Stomach (tissue), 4 donors: Measurements from ENCODE around the gene SPATA33.

Experiments
- CTCF ChIP-seq, 7 experiments: fragments of 450-650 bp in 4 of 7; fragments of 200-600 bp in 3 of 7; sonication (generic) in 3 of 7; IDR thresholded peaks; one replicate each; pipeline ENCODE4 v1.5.1; 2016 to 2019; ENCODE audit warnings: antibody characterized with exemption in 7 of 7, control low read depth in 2 of 7, mild to moderate bottlenecking in 1 of 7
- POLR2A ChIP-seq, 4 donors: fragments of 450-650 bp; IDR thresholded peaks; one replicate each; pipeline ENCODE4 v1.6.1; 2016; ENCODE audit warnings: antibody characterized with exemption in 4 of 4, control low read depth in 2 of 4, mild to moderate bottlenecking in 1 of 4, moderate library complexity in 1 of 4

GRCh38 chr16:89695875-89696669 lies 38.4 kb downstream of the SPATA33 start:
- TF ChIP-seq CTCF (IDR thresholded peaks at IDR 0.05) (no peak), POLR2A (IDR thresholded peaks at IDR 0.05) (no peak)
